Stomach (tissue), 4 donors: ENCODE measurements around the gene VGLL3.

Experiments used
- POLR2AphosphoS5 ChIP-seq, 3 donors: sonication (generic); formaldehyde crosslinking; IDR thresholded peaks; one replicate each; pipeline ENCODE4 v1.6.1; 2016; ENCODE audit warnings: antibody characterized with exemption in 3 of 3
- TF ChIP-seq, protein P1 (sequence below), 7 experiments: fragments of 450-650 bp in 4 of 7; fragments of 200-600 bp in 3 of 7; sonication (generic) in 3 of 7; IDR thresholded peaks; one replicate each; pipeline ENCODE4 v1.5.1; 2016 to 2019; ENCODE audit warnings: antibody characterized with exemption in 7 of 7, control low read depth in 2 of 7, mild to moderate bottlenecking in 1 of 7

DNA sequence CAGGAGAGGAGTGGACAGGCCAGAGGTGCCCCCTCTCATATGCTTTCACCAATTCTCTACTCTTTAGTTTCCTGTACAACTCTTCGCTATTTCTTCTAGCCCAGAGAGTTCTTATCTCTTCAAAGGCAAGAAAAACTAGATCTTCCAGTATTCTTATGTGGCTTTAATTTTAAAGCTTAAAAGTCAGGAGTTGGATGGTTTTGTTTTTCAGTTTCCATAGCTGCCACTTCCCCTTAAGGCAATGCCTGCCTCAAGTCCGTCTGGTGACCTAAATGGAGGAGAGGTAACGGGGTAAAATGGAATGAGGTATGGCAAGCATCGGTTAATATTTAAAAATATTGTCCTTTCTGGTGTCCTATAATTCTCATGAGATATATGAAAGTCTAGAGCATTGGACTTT, 11.4 kb upstream of the VGLL3 start:
- no peak for TF ChIP-seq POLR2AphosphoS5 (IDR thresholded peaks at IDR 0.05)
- TF ChIP-seq, protein P1, sequence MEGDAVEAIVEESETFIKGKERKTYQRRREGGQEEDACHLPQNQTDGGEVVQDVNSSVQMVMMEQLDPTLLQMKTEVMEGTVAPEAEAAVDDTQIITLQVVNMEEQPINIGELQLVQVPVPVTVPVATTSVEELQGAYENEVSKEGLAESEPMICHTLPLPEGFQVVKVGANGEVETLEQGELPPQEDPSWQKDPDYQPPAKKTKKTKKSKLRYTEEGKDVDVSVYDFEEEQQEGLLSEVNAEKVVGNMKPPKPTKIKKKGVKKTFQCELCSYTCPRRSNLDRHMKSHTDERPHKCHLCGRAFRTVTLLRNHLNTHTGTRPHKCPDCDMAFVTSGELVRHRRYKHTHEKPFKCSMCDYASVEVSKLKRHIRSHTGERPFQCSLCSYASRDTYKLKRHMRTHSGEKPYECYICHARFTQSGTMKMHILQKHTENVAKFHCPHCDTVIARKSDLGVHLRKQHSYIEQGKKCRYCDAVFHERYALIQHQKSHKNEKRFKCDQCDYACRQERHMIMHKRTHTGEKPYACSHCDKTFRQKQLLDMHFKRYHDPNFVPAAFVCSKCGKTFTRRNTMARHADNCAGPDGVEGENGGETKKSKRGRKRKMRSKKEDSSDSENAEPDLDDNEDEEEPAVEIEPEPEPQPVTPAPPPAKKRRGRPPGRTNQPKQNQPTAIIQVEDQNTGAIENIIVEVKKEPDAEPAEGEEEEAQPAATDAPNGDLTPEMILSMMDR (IDR thresholded peaks at IDR 0.05), result no peak
